ENCODE measurements around the gene SMIM22. TPM values are rescaled to one million over a fixed set of nuclear protein-coding genes. Genes with fewer than 3 reads are reported as not detected.
A peak's percentile ranks its signal among the peaks of the same experiment; 100 is the strongest.

SMIM22 gene
- total and polyA plus RNA-seq, 2 donors (not counting 3 experiments of a cell fraction or from before 2014, with no cell fraction given) = not detected

GRCh38 chr16:4802659-4803287 is 7.6 kb downstream of the SMIM22 start:
- Histone ChIP-seq H3K4me3 (replicated peaks in 1 of 3; ENCODE audit: insufficient read depth in 1 of 3, low read depth in 1 of 3, low read length in 3 of 3) (peak overlapping the region; percentile 59 to 76 (median 75)), H3K27ac (ENCODE audit: insufficient read depth, low read depth, low read length) (no peak overlapping the region), H2AFZ (ENCODE audit: low read depth, low read length) (peak overlapping the region; percentile 96), H3K4me1 (ENCODE audit: control insufficient read depth, extremely low read depth, insufficient read depth, low read length) (peaks cover 7% of the 10 kb centered on the region), H3K9me3 (replicated peaks; ENCODE audit: control insufficient read depth, insufficient read depth, low read length) (no peaks in the 10 kb centered on the region), H3K9ac (replicated peaks; ENCODE audit: extremely low read depth, insufficient read depth, low read length) (peak overlapping the region; percentile 44), H4K20me1 (replicated peaks; ENCODE audit: control insufficient read depth, extremely low read depth, insufficient read depth, low read length) (no peaks in the 10 kb centered on the region), H3K79me2 (ENCODE audit: control insufficient read depth, insufficient read depth, low read length) (no peaks in the 10 kb centered on the region), H3K9me1 (replicated peaks; ENCODE audit: control insufficient read depth, extremely low read depth, insufficient read depth, low read length) (no peaks in the 10 kb centered on the region), H3K36me3 (ENCODE audit: control insufficient read depth in 2 of 2, extremely low read depth in 1 of 2, insufficient read depth in 2 of 2, low read length in 2 of 2) (peaks cover 7% of the 10 kb centered on the region in 2 experiments), H3K4me2 (ENCODE audit: insufficient read depth, low read length) (peak overlapping the region; percentile 74), H3K27me3 (ENCODE audit: control insufficient read depth in 2 of 2, insufficient read depth in 2 of 2, low read length in 2 of 2) (no peaks in the 10 kb centered on the region)
- TF ChIP-seq EZH2 (IDR thresholded peaks at IDR 0.05; ENCODE audit: borderline replicate concordance, low read depth, low read length, severe bottlenecking) (no peak), FOS (IDR thresholded peaks at IDR 0.05; ENCODE audit: borderline replicate concordance, insufficient read depth, low read length) (no peak), MYC (IDR thresholded peaks at IDR 0.05; ENCODE audit: low read depth, low read length) (no peak), MAX (IDR thresholded peaks at IDR 0.05; ENCODE audit: insufficient read depth, insufficient read length) (no peak), JUN (IDR thresholded peaks at IDR 0.05; ENCODE audit: borderline replicate concordance, insufficient read depth, insufficient read length, low read depth) (no peak), GATA2 (IDR thresholded peaks at IDR 0.05; ENCODE audit: insufficient read depth, insufficient read length, low read depth, low read length) (no peak), POLR2AphosphoS5 (IDR thresholded peaks at IDR 0.05; ENCODE audit: insufficient read depth, low read depth, low read length) (peak; percentile 82), POLR2A (IDR thresholded peaks at IDR 0.05; ENCODE audit: low read depth, low read length) (peak; percentile 26), CTCF (IDR thresholded peaks at IDR 0.05; ENCODE audit: extremely low read depth in 1 of 2, insufficient read depth in 1 of 2, low read depth in 1 of 2, low read length in 2 of 2) (no peak)
- DNase-seq (ENCODE audit: low read depth, low spot score) = peak; percentile 91
- ChIA-PET POLR2A (interaction anchor here (1.1 to 1.2 kb wide), 2 partner anchors 17 to 34 kb away, joined by 3 read pairs; no protein-coding TSS in a partner anchor), CTCF (interaction anchor here (1.0 to 1.5 kb wide), 4 partner anchors 16 to 155 kb away, joined by 3 to 4 read pairs (median 3); partner anchors contain the start of gene SEC14L5)
- peak; percentile 89 for FAIRE-seq
- no TSS peak for BruUV-seq (replicated peaks)
- intact Hi-C loops (cut with micrococcal nuclease) (loop anchor here (1.0 to 2.0 kb wide), 4 partner anchors 34 to 154 kb away; partner anchors contain the start of genes ANKS3, DNAAF8, GLYR1 and UBN1), dilution Hi-C loops (cut with MboI; ENCODE audit: extremely low pct_ligation_motif_present, low sequenced_read_pairs) (no loop called here)

Data from endothelial cell of umbilical vein (primary cell).